ENCODE data around the gene MYO10. TPM values are rescaled to one million over a fixed set of nuclear protein-coding genes. Genes with fewer than 3 reads are reported as not detected.

The MYO10 gene
- total RNA-seq, 1 donor from 2014 or later = 20.0 TPM

DNA sequence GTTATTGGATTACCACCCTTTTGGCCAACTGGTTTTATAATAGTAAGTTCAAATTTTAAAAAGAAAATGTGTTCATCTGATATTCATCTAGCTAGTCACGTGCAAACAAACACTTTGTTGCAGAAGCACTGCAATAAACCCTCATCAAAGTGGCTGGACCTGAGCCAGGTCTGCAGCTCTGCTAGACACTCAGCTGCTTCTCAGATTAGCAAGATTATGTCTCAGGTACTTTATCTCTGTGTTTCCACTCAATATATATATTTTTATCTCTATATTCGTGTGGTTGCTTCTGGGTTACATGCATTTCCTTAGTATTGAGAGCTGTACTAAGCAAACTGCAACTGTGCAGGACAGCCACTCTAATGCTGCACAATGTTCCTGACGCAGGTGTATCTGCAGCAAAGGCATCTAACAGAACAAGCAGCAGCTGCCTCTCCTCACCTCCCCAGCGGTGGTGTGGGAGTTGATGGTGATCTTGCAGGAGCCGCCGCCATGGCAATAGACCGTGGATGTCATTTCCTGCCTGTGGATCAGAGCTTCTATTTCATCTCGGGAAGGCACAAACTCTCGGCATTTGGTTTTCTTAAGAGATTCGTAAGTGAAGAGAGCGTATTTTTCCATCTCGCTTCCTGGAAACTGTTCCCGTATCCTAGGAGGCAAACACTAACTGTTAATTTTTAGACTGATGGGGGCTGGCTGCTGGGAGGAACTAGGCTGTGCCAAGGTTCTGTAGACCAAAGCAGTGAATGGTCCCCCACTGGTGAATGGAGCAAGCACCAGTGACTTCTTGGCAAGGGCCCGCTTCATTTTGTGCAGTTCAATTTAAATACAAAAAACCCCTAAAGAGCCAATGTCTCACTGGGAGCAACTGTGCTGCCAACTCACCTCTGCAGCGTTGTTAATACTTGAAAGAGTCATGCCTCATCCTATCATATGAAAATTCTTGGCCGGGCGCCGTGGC lies 262.6 kb downstream of the MYO10 start:
- no peak overlapping the region for H3K4me3 ChIP-seq
- no peak for DNase-seq (ENCODE audit: low spot score in 2 of 2)
- no peaks in the 10 kb centered on the region for H3K4me1 ChIP-seq
- TF ChIP-seq, protein P1, sequence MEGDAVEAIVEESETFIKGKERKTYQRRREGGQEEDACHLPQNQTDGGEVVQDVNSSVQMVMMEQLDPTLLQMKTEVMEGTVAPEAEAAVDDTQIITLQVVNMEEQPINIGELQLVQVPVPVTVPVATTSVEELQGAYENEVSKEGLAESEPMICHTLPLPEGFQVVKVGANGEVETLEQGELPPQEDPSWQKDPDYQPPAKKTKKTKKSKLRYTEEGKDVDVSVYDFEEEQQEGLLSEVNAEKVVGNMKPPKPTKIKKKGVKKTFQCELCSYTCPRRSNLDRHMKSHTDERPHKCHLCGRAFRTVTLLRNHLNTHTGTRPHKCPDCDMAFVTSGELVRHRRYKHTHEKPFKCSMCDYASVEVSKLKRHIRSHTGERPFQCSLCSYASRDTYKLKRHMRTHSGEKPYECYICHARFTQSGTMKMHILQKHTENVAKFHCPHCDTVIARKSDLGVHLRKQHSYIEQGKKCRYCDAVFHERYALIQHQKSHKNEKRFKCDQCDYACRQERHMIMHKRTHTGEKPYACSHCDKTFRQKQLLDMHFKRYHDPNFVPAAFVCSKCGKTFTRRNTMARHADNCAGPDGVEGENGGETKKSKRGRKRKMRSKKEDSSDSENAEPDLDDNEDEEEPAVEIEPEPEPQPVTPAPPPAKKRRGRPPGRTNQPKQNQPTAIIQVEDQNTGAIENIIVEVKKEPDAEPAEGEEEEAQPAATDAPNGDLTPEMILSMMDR (IDR thresholded peaks at IDR 0.05) = no peak
- intact Hi-C loops (cut with DNase I) = no loop called here
- peaks cover 3 to 4% of the 10 kb centered on the region in 2 donors for H3K36me3 ChIP-seq
- H3K27ac ChIP-seq = no peak overlapping the region
- H3K9me3 ChIP-seq = no peaks in the 10 kb centered on the region
- H3K27me3 ChIP-seq = no peaks in the 10 kb centered on the region

DNA sequence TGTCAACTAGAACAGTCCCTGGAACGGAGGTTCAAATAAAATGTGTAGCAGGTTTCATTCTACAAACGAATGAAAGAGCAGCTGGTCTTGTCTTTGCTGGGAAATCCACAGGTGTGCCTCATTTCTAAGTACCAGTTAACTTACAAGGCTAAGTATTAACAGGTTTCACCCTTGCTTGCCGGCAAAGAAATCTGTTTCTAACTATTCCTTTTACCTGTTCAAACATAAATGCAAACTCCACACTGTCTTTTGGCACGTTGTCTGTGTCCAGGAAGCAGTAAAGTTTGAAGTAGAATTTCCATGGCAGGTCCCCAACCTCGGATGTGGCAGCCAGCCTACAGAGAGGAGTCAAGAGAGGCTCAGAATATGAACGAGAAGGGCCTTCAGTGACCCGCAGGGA lies 264.9 kb downstream of the MYO10 start:
- Histone ChIP-seq H3K36me3 (peaks cover 3 to 4% of the 10 kb centered on the region in 2 donors), H3K4me3 (no peak overlapping the region), H3K9me3 (no peaks in the 10 kb centered on the region), H3K27me3 (no peaks in the 10 kb centered on the region), H3K27ac (no peak overlapping the region), H3K4me1 (no peaks in the 10 kb centered on the region)
- TF ChIP-seq, protein P1 (IDR thresholded peaks at IDR 0.05) = no peak
- intact Hi-C loops (cut with DNase I) = no loop called here
- DNase-seq (ENCODE audit: low spot score in 2 of 2) = no peak

DNA sequence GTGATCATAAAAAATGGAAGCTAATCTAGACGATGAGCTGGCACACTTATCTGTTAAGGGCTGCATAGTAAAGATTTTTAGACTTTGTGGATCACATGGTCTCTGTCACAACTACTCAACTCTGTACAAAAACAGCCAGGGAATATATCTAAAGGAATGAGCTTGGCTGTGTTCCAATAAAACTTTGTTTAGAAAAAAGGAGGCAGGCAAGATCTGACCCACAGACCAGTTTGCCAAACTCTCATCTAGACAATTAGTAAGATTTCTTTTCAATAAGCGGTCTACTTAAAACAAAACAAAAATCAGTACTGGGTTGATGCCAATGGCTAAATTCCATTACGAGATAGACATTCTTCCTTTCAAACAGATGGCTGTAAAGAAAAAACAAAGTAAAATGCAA lies 266.3 kb downstream of the MYO10 start:
- TF ChIP-seq, protein P1 (IDR thresholded peaks at IDR 0.05) = no peak
- no peaks in the 10 kb centered on the region for H3K9me3 ChIP-seq
- H3K4me1 ChIP-seq = no peaks in the 10 kb centered on the region
- DNase-seq (ENCODE audit: low spot score in 2 of 2) = no peak
- no peak overlapping the region for H3K27ac ChIP-seq
- H3K27me3 ChIP-seq = no peaks in the 10 kb centered on the region
- no peak overlapping the region for H3K4me3 ChIP-seq
- intact Hi-C loops (cut with DNase I) = loop anchor here (5.0 kb wide), 1 partner anchor 182 kb away; no protein-coding TSS in a partner anchor
- peaks cover 3 to 4% of the 10 kb centered on the region in 2 donors for H3K36me3 ChIP-seq

DNA sequence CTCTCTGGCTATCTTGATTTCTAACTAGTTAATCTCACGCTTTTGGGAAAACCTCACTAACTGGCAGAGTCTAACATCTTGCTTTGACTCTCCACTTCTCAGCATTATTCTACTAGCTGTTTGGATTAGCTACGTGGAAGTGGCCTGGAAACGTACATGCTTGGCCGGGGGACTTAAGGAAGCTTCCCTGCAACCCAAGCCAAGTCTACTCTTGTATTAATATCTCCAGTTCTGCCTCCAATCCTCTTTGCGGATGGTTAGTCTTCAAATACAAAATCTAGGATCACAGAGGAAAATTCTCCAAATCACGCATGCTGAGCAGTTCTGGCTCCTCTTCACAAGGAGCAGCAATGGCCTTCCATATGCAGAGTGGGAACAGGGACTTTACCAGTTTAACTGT lies 267.5 kb downstream of the MYO10 start:
- intact Hi-C loops (cut with DNase I) = loop anchor here (5.0 kb wide), 1 partner anchor 181 kb away; no protein-coding TSS in a partner anchor
- H3K36me3 ChIP-seq = peaks cover 3 to 4% of the 10 kb centered on the region in 2 donors
- H3K4me1 ChIP-seq = no peaks in the 10 kb centered on the region
- no peaks in the 10 kb centered on the region for H3K9me3 ChIP-seq
- no peak for DNase-seq (ENCODE audit: low spot score in 2 of 2)
- no peaks in the 10 kb centered on the region for H3K27me3 ChIP-seq
- TF ChIP-seq, protein P1 (IDR thresholded peaks at IDR 0.05) = no peak
- H3K27ac ChIP-seq = no peak overlapping the region
- H3K4me3 ChIP-seq = no peak overlapping the region

DNA sequence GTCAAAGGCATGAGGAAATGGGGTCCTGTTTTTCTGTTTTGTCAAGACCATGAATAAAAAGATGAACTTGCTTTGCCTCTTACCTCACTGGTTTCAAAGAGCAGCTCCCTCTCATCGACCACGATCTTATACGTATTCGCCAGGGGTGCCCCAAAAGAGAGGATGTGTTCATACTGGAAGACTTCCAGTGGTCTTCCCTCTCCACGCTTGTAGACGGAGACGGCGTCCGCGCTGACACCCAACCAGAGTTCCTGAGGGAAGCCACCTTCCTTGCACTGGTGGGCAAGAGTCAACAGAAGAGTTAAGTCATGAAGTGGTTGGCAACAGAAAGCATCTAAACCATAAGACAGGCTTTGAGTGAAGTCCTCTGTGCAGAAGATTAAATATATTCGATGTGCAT lies 267.9 kb downstream of the MYO10 start:
- DNase-seq (ENCODE audit: low spot score in 2 of 2) = no peak
- intact Hi-C loops (cut with DNase I) = loop anchor here (5.0 kb wide), 1 partner anchor 181 kb away; no protein-coding TSS in a partner anchor

More for the DNA sequence above, 267.9 kb downstream of the MYO10 start:
- Histone ChIP-seq H3K27me3 (no peaks in the 10 kb centered on the region), H3K36me3 (peaks cover 3 to 4% of the 10 kb centered on the region in 2 donors), H3K4me3 (no peak overlapping the region), H3K9me3 (no peaks in the 10 kb centered on the region), H3K27ac (no peak overlapping the region), H3K4me1 (no peaks in the 10 kb centered on the region)
- TF ChIP-seq, protein P1 (IDR thresholded peaks at IDR 0.05) = no peak
